ENCODE data around the gene ARHGEF9.

GRCh38 chrX:63664741-63665140 lies 120.3 kb downstream of the ARHGEF9 start:
- TF ChIP-seq SUZ12 (IDR thresholded peaks at IDR 0.05) (no peak), FOXM1 (IDR thresholded peaks at IDR 0.05; ENCODE audit: borderline replicate concordance) (no peak), SP1 (IDR thresholded peaks at IDR 0.05) (no peak), ELF4 (IDR thresholded peaks at IDR 0.05) (no peak), BHLHE40 (IDR thresholded peaks at IDR 0.05; ENCODE audit: borderline replicate concordance) (no peak), ARNT (IDR thresholded peaks at IDR 0.05) (no peak), HDGF (IDR thresholded peaks at IDR 0.05; ENCODE audit: borderline replicate concordance) (no peak), PKNOX1 (IDR thresholded peaks at IDR 0.05) (no peak), TARDBP (IDR thresholded peaks at IDR 0.05) (no peak), FOXA1 (IDR thresholded peaks at IDR 0.05) (no peak), FOXK2 (IDR thresholded peaks at IDR 0.05) (no peak), NFRKB (IDR thresholded peaks at IDR 0.05) (no peak)
